AG04449 (cell line): Measurements from ENCODE around the gene CCDC39.

Source experiments
- CTCF ChIA-PET: fragments of 350-600 bp; formaldehyde crosslinking; extraction: SDS; loops from one replicate; lab custom pipeline; 2021; ENCODE audit warnings: antibody characterized with exemption; lab: Yijun Ruan, JAX
- POLR2A ChIA-PET: fragments of 400-600, 350-600 bp; formaldehyde crosslinking; extraction: SDS; loops from one replicate; lab custom pipeline; 2020; ENCODE audit warnings: antibody characterized with exemption, inconsistent platforms; lab: Yijun Ruan, JAX
- DNase-seq: peaks from one replicate; pipeline ENCODE4 v3.0.0-alpha.2; 2010; ENCODE audit warnings: low read depth, low spot score
- H3K4me3 ChIP-seq: 2 replicates; pipeline ENCODE4 v1.5.1; 2011; ENCODE audit warnings: low read depth, mild to moderate bottlenecking, control low read depth, low read length
- TF ChIP-seq, protein P1 (sequence below): IDR thresholded peaks from one replicate; pipeline ENCODE4 v1.5.1; 2011; ENCODE audit warnings: mild to moderate bottlenecking, moderate library complexity, low read length, control low read depth, inconsistent platforms; ENCODE audit not compliant: insufficient read depth; ENCODE audit errors: missing control alignments

CCDC39 gene

DNA sequence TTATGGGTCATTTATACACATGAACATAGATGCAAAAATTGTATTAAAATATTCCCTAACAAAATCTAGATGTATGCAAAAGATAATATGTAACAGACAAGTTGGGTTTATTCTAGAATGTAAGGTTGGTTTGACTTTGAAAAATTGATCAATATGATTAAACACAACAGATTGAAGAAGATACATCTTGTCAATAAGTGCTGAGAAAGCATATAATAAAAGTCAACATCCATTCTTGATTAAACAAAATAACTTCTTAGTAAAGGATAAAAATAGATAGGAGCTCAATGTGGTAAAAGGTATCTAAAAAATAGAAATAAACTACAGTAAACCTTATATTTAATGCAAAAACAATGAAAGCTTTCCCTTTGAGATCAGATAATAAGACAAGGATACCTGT lies 38.3 kb downstream of the CCDC39 start:
- TF ChIP-seq, protein P1, sequence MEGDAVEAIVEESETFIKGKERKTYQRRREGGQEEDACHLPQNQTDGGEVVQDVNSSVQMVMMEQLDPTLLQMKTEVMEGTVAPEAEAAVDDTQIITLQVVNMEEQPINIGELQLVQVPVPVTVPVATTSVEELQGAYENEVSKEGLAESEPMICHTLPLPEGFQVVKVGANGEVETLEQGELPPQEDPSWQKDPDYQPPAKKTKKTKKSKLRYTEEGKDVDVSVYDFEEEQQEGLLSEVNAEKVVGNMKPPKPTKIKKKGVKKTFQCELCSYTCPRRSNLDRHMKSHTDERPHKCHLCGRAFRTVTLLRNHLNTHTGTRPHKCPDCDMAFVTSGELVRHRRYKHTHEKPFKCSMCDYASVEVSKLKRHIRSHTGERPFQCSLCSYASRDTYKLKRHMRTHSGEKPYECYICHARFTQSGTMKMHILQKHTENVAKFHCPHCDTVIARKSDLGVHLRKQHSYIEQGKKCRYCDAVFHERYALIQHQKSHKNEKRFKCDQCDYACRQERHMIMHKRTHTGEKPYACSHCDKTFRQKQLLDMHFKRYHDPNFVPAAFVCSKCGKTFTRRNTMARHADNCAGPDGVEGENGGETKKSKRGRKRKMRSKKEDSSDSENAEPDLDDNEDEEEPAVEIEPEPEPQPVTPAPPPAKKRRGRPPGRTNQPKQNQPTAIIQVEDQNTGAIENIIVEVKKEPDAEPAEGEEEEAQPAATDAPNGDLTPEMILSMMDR = no peak
- DNase-seq = no peak
- ChIA-PET CTCF (no interaction called here), POLR2A (no interaction called here)
- H3K4me3 ChIP-seq = no peak overlapping the region

DNA sequence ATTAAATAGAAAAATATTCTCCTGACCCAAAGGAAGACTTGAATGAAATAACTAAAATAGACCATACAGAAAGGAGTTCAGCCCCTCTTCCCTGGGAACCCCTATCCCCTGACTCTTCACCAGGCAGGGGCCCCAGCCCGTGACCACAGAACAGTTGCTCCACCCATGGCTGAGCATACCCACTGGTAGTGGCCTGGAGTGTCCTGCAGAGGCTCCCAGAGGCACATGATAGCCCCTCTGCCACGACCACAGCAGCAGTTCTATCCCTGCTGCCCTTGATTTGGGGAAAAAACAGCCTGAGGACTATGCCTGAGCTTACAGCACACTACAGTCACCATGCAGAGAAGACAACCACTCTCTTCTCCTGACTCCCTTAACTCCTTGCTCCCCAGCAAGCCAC lies 45.6 kb downstream of the CCDC39 start:
- ChIA-PET POLR2A (no interaction called here), CTCF (interaction anchor here (1.1 kb wide), 1 partner anchor 8 kb away, joined by 3 read pairs; no protein-coding TSS in a partner anchor)
- no peak for DNase-seq
- no peak overlapping the region for H3K4me3 ChIP-seq
- TF ChIP-seq, protein P1 = no peak

DNA sequence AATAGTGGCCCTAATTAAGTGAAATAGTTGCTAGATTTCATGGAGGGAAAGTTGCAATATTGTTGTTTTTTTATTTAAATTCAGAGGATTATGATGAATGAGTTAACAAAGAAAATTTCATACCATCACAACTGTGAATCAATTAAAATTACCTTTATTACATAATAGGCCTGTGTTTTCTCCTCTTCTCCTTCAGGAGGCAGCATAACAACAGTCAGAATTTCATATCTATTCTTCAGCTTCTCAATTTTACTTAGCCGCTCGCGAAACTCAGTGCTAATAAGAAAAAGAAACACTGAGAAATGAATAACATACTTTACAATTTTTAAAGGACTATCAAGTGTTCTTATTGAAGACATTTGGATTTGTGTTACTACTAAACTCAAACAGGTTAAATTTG lies 48.0 kb downstream of the CCDC39 start:
- no peak overlapping the region for H3K4me3 ChIP-seq
- DNase-seq = no peak
- ChIA-PET CTCF (interaction anchor here (1.3 kb wide), 1 partner anchor 47 kb away, joined by 4 read pairs; no protein-coding TSS in a partner anchor), POLR2A (no interaction called here)
- TF ChIP-seq, protein P1 = no peak

DNA sequence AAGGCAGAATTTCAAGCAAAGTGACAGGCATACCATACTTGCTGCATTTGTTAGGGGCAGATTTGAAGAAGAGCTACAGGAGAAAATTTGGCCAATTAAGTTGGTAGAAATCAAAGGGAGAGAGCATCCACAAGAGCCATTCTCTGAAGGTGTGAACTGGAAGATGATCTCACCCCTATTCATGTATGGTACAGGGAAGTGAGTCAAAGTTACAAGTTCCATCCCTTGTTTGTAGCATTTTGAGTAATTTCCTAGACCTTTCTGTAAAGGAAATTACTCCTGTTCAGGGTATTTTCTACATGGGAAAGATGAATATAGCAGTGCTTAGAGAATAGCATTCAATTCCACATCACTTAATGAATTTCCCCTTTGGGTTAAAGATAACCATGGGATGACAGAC lies 48.9 kb downstream of the CCDC39 start:
- H3K4me3 ChIP-seq = no peak overlapping the region
- ChIA-PET CTCF (no interaction called here), POLR2A (no interaction called here)
- TF ChIP-seq, protein P1 = no peak
- no peak for DNase-seq

DNA sequence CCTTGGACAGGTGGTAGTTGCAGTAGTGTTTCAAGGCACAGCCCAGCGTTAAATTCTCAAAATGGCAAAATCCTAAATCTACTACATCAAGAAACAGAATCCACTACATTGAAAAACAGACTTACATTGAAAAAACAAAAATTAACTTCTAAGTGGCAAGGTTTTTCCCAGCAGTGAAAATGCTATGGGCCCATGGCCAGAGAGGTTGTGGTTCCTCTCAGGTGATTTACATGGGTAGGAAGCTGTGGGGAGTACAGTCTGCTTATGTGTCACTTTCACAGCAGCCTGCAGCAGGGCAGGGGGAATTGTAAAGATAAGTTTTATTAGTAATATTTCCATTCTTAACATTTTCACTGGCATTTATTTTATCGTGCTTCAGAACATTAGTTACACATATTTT lies 52.4 kb downstream of the CCDC39 start:
- DNase-seq = no peak
- TF ChIP-seq, protein P1 = no peak
- H3K4me3 ChIP-seq = no peak overlapping the region
- POLR2A ChIA-PET = no interaction called here
- CTCF ChIA-PET = interaction anchor here (1.3 kb wide), 1 partner anchor 698 kb away, joined by 3 read pairs; no protein-coding TSS in a partner anchor

DNA sequence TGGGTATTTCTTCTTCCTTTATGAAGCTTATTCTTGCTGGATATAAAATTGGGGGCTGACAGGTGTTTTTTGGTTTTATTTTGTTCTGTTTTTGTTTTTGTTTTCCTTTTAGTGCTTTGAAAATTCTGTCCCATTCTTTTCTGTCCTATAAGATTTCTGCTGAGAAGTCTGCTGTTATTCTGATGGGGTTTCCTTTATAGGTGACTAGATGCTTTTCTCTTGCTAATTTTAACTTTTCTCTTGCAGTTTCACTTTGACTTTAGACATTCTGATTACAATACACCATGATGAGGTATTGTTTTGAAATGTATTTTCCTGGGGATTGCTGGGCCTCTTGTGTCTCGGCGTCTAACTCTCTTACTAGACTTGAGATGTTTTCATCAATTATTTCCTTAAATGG lies 54.6 kb downstream of the CCDC39 start:
- ChIA-PET POLR2A (interaction anchor here (0.6 kb wide), 1 partner anchor 9 kb away, joined by 3 read pairs; no protein-coding TSS in a partner anchor), CTCF (no interaction called here)
- DNase-seq = no peak

More for the DNA sequence above, 54.6 kb downstream of the CCDC39 start:
- TF ChIP-seq, protein P1 = no peak
- no peak overlapping the region for H3K4me3 ChIP-seq
